OCI-LY1 (cell line): ENCODE results near the gene ZNF322.

Experiments used
- CTCF ChIP-seq: fragments of 200-600 bp; sonication (generic), shearing (Covaris generic); IDR thresholded peaks from 2 replicates; pipeline ENCODE4 v1.5.1; 2017; ENCODE audit warnings: mild to moderate bottlenecking, antibody characterized with exemption, low read length, moderate library complexity, mixed read lengths
- EZH2 ChIP-seq: fragments of 200-600 bp; sonication (generic), shearing (Covaris generic); IDR thresholded peaks from 2 replicates; pipeline ENCODE4 v1.8.0; 2017; ENCODE audit warnings: borderline replicate concordance, mixed run types, mild to moderate bottlenecking, antibody characterized with exemption, low read length, moderate library complexity, mixed read lengths

- peak; percentile 28; the same call in 1 of the 2 replicates for TF ChIP-seq CTCF
- no peak for TF ChIP-seq EZH2
Measured at GRCh38 chr6:26660000-26660361, 435 bp upstream of the ZNF322 start.
